NCI-H345 (cell line): ENCODE data around the gene RTP2.
A peak's percentile ranks its signal among the peaks of the same experiment; 100 is the strongest.

Source experiments
- DNase-seq: peaks from one replicate; lab custom pipeline; 2025; lab: John Stamatoyannopoulos, UW

Gene RTP2

GRCh38 chr3:187738331-187739093 is 36.2 kb upstream of the RTP2 start:
- peak; percentile 95 for DNase-seq

GRCh38 chr3:187738071-187738330 is 35.6 kb upstream of the RTP2 start:
- no peak for DNase-seq

- peak; percentile 51 for DNase-seq
Measured at GRCh38 chr3:187737368-187738070, 35.2 kb upstream of the RTP2 start.

GRCh38 chr3:187737006-187737367 is 34.6 kb upstream of the RTP2 start:
- no peak for DNase-seq

GRCh38 chr3:187736418-187736871 is 34.1 kb upstream of the RTP2 start:
- no peak for DNase-seq

GRCh38 chr3:187735837-187736236 is 33.5 kb upstream of the RTP2 start:
- DNase-seq: no peak

GRCh38 chr3:187735383-187735782 is 33.0 kb upstream of the RTP2 start:
- no peak for DNase-seq

GRCh38 chr3:187734841-187735240 is 32.5 kb upstream of the RTP2 start:
- no peak for DNase-seq

- no peak for DNase-seq
Measured at GRCh38 chr3:187733371-187733770, 31.0 kb upstream of the RTP2 start.

GRCh38 chr3:187729598-187729997 is 27.2 kb upstream of the RTP2 start:
- DNase-seq: no peak

- no peak for DNase-seq
Measured at GRCh38 chr3:187728940-187729583, 26.7 kb upstream of the RTP2 start.

- DNase-seq: no peak
Measured at GRCh38 chr3:187728248-187728647, 25.9 kb upstream of the RTP2 start.

- no peak for DNase-seq
Measured at GRCh38 chr3:187726564-187726963, 24.2 kb upstream of the RTP2 start.

GRCh38 chr3:187725653-187726370 is 23.5 kb upstream of the RTP2 start:
- no peak for DNase-seq

- no peak for DNase-seq
Measured at GRCh38 chr3:187725224-187725623, 22.9 kb upstream of the RTP2 start.

- DNase-seq: no peak
Measured at GRCh38 chr3:187722206-187722612, 19.9 kb upstream of the RTP2 start.

GRCh38 chr3:187721055-187721454 is 18.7 kb upstream of the RTP2 start:
- DNase-seq: no peak

GRCh38 chr3:187720337-187720670 is 17.9 kb upstream of the RTP2 start:
- no peak for DNase-seq

- DNase-seq: peak; percentile 56
Measured at GRCh38 chr3:187719628-187720336, 17.4 kb upstream of the RTP2 start.

- no peak for DNase-seq
Measured at GRCh38 chr3:187718802-187719201, 16.4 kb upstream of the RTP2 start.

- no peak for DNase-seq
Measured at GRCh38 chr3:187717572-187717971, 15.2 kb upstream of the RTP2 start.

GRCh38 chr3:187714404-187714979 is 12.1 kb upstream of the RTP2 start:
- DNase-seq: peak; percentile 78
